ENCODE measurements around the gene TMCO1.
A peak's percentile ranks its signal among the peaks of the same experiment; 100 is the strongest.

- TF ChIP-seq CTCF (IDR thresholded peaks at IDR 0.05 in 4 of 5, conservative IDR thresholded peaks at IDR 0.05 in 1 of 5) (peak in 4 of 5 experiments; percentile 20 to 52 (median 46)), POLR2A (IDR thresholded peaks at IDR 0.05) (no peak)
These were observed 50.7 kb downstream of the TMCO1 start for GRCh38 chr1:165717918-165718515.
